Activated CD4-positive, alpha-beta memory T cell treated with anti-CD3 and anti-CD28 coated beads for 36 hours (primary cell): ENCODE measurements around the gene CABS1. TPM values are rescaled to one million over a fixed set of nuclear protein-coding genes. Genes with fewer than 3 reads are reported as not detected.

Experiments
- CTCF ChIA-PET: fragments of 350-600 bp; sonication (Branson Sonifier 250); formaldehyde crosslinking; loops from one replicate; lab custom pipeline; 2021; ENCODE audit warnings: antibody characterized with exemption, inconsistent platforms; lab: Charles Lee
- POLR2A ChIA-PET: fragments of 350-600 bp; sonication (Branson Sonifier 250); formaldehyde crosslinking; loops from one replicate; lab custom pipeline; 2021; ENCODE audit warnings: antibody characterized with exemption; lab: Charles Lee
- DNase-seq: peaks from one replicate; pipeline ENCODE4 v3.0.0-alpha.2; 2020
- H3K27ac Mint-ChIP-seq: one replicate; pipeline ENCODE4 v1.8.0; 2021; ENCODE audit warnings: mixed read lengths
- H3K27me3 Mint-ChIP-seq: one replicate; pipeline ENCODE4 v1.8.0; 2021; ENCODE audit warnings: mixed read lengths
- H3K36me3 Mint-ChIP-seq: one replicate; pipeline ENCODE4 v1.8.0; 2021; ENCODE audit warnings: mixed read lengths
- H3K4me1 Mint-ChIP-seq: one replicate; pipeline ENCODE4 v1.8.0; 2021; ENCODE audit warnings: low read depth, mixed read lengths
- H3K4me3 Mint-ChIP-seq: one replicate; pipeline ENCODE4 v1.8.0; 2021; ENCODE audit warnings: mild to moderate bottlenecking, mixed read lengths
- H3K9me3 Mint-ChIP-seq: one replicate; pipeline ENCODE4 v1.8.0; 2021; ENCODE audit warnings: mixed read lengths
- intact Hi-C: fragments of 100-400 bp; cut with micrococcal nuclease; formaldehyde crosslinking; loops from one replicate; pipeline ENCODE4 v1.15.1; 2023
- total RNA-seq, 2 experiments: library from RNA; stranded (reverse); gene quantifications; one replicate each; pipeline ENCODE4 v1.2.3, GENCODE V29; 2021

Gene CABS1
- total RNA-seq, result not detected

DNA sequence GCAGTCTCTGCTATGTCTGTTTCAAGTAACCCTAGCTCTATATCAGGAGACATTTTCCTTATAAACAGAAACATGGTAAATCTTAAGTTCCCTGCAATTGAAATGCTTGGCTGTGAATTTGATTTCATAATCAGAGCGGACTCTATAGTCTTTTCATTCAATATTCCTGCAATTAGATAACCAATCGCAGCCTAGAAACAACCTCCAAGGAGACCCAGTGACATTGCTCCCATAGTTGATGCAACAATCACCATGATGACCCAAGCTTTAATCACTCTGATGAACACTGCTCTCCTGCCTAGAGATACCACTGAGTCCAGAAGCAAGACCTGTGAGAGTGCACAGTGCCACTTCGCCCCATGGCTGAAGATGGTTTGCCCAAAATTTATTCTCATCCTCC lies at the start of gene CABS1:
Gene CABS1 (plus strand): TSS at position 301 of the 400 bp plus-strand sequence. CDS start 59 bp downstream, at position 360.
- no peaks in the 10 kb centered on the region for H3K27me3 Mint-ChIP-seq
- H3K9me3 Mint-ChIP-seq, result no peaks in the 10 kb centered on the region
- no peak within 1 kb of the TSS for H3K27ac Mint-ChIP-seq

DNA sequence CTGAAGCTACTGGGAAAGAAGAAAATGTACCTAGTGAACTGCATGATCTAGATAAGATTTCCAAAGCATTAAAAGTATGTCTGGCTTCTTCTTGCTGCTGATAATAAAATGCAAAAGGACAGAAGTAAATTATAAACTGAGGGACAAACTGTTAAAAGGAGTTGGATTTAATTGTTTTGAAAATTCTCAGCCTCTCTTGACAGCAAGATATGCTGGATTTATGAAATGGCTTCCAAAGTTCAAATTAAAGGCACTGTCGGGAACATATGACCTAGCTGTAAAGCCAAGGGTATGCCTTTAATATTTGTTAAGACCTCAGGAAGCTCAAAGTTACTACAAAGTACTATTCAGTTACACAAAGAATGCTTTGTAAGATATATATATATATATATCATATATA lies 46.1 kb upstream of the CABS1 start:
- POLR2A ChIA-PET, result no interaction called here
- CTCF ChIA-PET, result interaction anchor here (0.6 kb wide), 1 partner anchor 212 kb away, joined by 3 read pairs; no protein-coding TSS in a partner anchor

More for the DNA sequence above, at the start of gene CABS1:
- intact Hi-C loops, result no loop called here
- ChIA-PET CTCF (no interaction called here), POLR2A (no interaction called here)
- Mint-ChIP-seq H3K4me1 (no peaks in the 10 kb centered on the region), H3K4me3 (no peak within 1 kb of the TSS), H3K36me3 (no peaks in the 10 kb centered on the region)
- DNase-seq, result no peak

DNA sequence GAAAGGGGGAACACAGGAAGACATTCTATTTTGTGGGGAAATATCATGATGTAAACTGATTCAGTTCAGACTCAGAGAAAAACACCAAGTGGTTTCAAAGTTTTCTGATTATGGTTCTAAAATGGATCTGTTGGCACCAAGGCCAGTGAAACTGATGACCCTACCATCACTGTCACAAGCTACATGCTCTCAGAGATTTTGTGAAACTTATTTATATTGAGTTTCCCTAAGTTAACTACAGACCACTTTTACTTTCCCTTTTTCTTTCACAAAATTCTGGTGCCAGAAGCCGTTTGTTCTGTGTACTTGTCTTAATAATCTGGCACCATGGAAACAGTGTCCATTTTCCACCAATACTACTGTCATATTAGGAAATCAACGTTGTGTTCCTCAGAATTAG lies 43.4 kb upstream of the CABS1 start:
- Mint-ChIP-seq H3K36me3 (no peaks in the 10 kb centered on the region), H3K9me3 (peaks cover 3% of the 10 kb centered on the region), H3K4me1 (no peaks in the 10 kb centered on the region), H3K27ac (no peak overlapping the region), H3K4me3 (no peak overlapping the region), H3K27me3 (no peaks in the 10 kb centered on the region)
- ChIA-PET POLR2A (no interaction called here), CTCF (no interaction called here)
- no peak for DNase-seq
- intact Hi-C loops, result no loop called here

More for the DNA sequence above, 46.1 kb upstream of the CABS1 start:
- Mint-ChIP-seq H3K27me3 (no peaks in the 10 kb centered on the region), H3K27ac (no peak overlapping the region), H3K36me3 (no peaks in the 10 kb centered on the region), H3K4me1 (no peaks in the 10 kb centered on the region), H3K9me3 (peaks cover 3% of the 10 kb centered on the region), H3K4me3 (no peak overlapping the region)
- DNase-seq, result no peak
- intact Hi-C loops, result no loop called here

DNA sequence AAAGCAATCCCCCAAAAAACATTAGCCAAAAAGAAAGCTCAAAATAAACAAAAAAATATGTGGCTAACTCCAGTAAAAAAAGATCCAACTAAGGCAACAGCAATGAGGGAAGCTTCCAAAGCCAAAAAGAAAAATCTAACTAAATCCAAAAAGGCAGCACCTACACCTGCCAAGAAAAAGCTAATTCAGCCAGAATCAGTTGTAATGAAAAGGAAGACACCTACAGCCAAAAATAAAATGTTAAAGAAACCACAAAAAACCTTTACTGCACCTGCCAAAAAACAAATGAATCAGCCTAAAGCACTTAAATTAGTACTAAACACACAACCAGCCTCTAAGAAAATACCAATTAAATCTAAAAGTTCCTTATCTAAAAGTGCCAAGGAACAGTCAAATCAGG lies 37.2 kb upstream of the CABS1 start:
- peaks cover 2% of the 10 kb centered on the region for H3K9me3 Mint-ChIP-seq
- DNase-seq, result no peak
- ChIA-PET POLR2A (no interaction called here), CTCF (no interaction called here)
- H3K27ac Mint-ChIP-seq, result no peak overlapping the region
- H3K4me3 Mint-ChIP-seq, result no peak overlapping the region
- H3K36me3 Mint-ChIP-seq, result no peaks in the 10 kb centered on the region
- H3K4me1 Mint-ChIP-seq, result no peaks in the 10 kb centered on the region
- no peaks in the 10 kb centered on the region for H3K27me3 Mint-ChIP-seq
- intact Hi-C loops, result no loop called here

DNA sequence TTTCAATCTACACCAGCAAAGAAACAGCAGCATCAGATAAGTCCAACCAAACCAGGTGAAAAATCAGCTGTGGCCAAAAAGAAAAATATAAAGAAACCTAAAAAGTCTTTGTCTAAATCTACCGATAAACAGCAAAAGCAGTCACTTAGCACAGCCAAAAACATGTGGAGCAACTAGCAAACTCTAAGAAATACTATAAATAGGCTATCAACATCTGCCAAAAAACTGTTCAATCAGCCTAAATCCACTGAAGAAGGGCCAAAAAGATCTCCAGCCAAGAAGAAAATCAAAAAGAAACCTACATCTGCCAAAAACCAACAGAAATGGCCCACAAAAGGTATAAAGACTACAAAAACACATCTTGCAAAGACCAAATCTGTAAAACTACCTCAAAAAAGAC lies 36.7 kb upstream of the CABS1 start:
- Mint-ChIP-seq H3K27ac (no peak overlapping the region), H3K9me3 (peaks cover 2% of the 10 kb centered on the region), H3K4me3 (no peak overlapping the region), H3K27me3 (no peaks in the 10 kb centered on the region), H3K36me3 (no peaks in the 10 kb centered on the region), H3K4me1 (no peaks in the 10 kb centered on the region)
- ChIA-PET POLR2A (no interaction called here), CTCF (no interaction called here)
- intact Hi-C loops, result no loop called here
- DNase-seq, result no peak

DNA sequence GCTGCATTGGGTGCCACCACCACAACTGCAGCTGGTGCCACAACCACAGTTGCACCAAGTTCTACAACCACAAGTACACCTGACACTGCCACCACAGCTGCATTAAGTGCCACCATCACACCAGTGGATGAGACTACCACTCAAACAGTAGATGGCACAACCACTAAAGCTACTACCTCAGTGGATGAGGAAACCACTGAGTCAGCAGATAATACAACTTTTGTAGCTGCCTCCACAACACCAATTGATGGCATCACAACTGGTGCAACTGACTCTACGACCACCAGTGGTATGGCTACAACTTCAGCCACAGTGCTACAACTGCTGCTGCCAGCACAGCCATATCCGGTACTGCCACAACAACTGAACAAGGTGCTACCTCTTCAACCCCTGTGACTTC lies 35.1 kb upstream of the CABS1 start:
- Mint-ChIP-seq H3K36me3 (no peaks in the 10 kb centered on the region), H3K4me3 (no peak overlapping the region), H3K9me3 (peaks cover 2% of the 10 kb centered on the region), H3K4me1 (no peaks in the 10 kb centered on the region), H3K27me3 (no peaks in the 10 kb centered on the region), H3K27ac (no peak overlapping the region)
- intact Hi-C loops, result no loop called here
- no peak for DNase-seq
- POLR2A ChIA-PET, result no interaction called here
- CTCF ChIA-PET, result no interaction called here

DNA sequence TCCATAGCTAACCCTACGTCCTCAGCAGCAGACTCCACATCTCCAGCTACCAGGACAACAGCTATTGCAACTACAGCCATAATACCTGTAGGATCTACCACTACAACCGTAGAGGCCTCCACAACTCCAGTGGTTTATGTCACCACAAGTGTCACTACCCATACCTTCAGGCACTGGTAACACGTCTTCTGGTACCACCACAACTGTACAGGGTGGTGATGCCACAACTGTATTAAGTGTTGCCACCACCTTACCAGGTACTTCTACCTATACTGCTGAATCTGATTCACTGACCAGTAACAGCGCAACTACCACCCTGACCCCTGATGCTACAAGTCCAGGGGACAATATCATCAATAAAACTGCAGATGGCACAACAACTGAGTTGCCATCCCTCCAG lies 34.6 kb upstream of the CABS1 start:
- Mint-ChIP-seq H3K27ac (no peak overlapping the region), H3K36me3 (no peaks in the 10 kb centered on the region), H3K27me3 (no peaks in the 10 kb centered on the region), H3K4me1 (no peaks in the 10 kb centered on the region), H3K9me3 (peaks cover 2% of the 10 kb centered on the region), H3K4me3 (no peak overlapping the region)
- intact Hi-C loops, result no loop called here
- no peak for DNase-seq
- ChIA-PET CTCF (no interaction called here), POLR2A (no interaction called here)

DNA sequence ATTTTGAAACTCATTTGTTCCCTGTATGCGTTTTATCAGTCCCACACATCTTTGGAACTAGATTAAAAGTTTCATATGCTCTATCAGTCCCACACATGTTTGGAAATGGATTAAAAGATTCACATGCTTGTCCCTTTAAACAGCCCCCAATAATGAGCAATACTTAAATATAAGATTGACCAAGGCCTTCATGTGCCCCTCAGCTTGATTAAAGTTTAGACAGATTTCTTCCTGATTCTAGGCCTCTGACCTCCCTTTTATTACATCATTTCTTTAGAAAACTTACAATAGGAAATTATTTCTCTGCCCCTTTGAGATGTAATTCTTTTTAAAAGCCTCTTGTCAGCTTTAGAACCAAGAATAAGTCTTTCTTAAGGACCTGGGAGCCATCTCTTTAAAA lies 31.7 kb upstream of the CABS1 start:
- intact Hi-C loops, result no loop called here
- CTCF ChIA-PET, result no interaction called here
- DNase-seq, result no peak
- Mint-ChIP-seq H3K4me3 (no peak overlapping the region), H3K27me3 (no peaks in the 10 kb centered on the region), H3K4me1 (no peaks in the 10 kb centered on the region), H3K36me3 (no peaks in the 10 kb centered on the region), H3K27ac (no peak overlapping the region), H3K9me3 (peaks cover 8% of the 10 kb centered on the region)
- POLR2A ChIA-PET, result no interaction called here

DNA sequence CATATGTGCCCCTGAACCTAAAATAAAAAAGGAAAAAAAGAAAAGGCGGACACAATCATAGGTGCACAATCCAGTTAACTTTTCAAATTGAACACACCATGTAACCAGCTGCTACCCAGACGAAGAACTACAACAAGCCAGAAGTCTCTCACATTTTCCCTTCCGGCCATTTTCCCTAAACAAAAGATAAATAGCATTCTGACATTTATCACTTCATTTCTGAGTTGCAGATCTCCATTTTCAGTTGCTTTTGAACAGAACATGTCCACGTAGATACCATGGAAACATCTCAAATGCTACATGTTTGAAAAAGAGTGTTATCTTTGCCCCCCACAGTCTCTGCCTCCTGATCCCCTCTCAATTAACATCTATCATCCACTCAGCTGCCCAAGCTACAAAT lies 29.2 kb upstream of the CABS1 start:
- Mint-ChIP-seq H3K27ac (no peak overlapping the region), H3K36me3 (no peaks in the 10 kb centered on the region), H3K4me3 (no peak overlapping the region), H3K27me3 (no peaks in the 10 kb centered on the region), H3K4me1 (no peaks in the 10 kb centered on the region), H3K9me3 (peaks cover 8% of the 10 kb centered on the region)
- intact Hi-C loops, result no loop called here
- ChIA-PET CTCF (no interaction called here), POLR2A (no interaction called here)
- DNase-seq, result no peak

DNA sequence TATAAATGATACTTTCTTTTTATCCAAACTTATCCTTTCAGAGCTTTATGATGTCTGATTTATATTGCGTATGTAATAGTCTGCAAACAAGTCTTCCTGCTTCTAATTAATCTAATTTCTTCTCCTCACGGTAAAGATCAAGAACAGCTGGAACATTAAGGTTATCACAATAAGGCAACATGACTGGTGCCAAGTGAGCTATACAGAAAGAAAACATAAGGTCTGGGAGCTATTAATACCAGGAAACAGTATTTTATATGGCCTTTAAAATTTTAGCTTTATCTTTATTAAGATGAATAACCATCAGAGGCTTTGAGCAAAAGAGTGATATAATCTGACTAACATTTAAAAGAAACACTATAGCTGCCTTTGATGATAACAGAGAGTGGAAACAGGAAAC lies 28.7 kb upstream of the CABS1 start:
- ChIA-PET CTCF (no interaction called here), POLR2A (no interaction called here)
- intact Hi-C loops, result no loop called here
- peaks cover 8% of the 10 kb centered on the region for H3K9me3 Mint-ChIP-seq
- no peak for DNase-seq
- H3K4me1 Mint-ChIP-seq, result no peaks in the 10 kb centered on the region
- no peaks in the 10 kb centered on the region for H3K27me3 Mint-ChIP-seq
- H3K27ac Mint-ChIP-seq, result no peak overlapping the region
- no peaks in the 10 kb centered on the region for H3K36me3 Mint-ChIP-seq
- no peak overlapping the region for H3K4me3 Mint-ChIP-seq

DNA sequence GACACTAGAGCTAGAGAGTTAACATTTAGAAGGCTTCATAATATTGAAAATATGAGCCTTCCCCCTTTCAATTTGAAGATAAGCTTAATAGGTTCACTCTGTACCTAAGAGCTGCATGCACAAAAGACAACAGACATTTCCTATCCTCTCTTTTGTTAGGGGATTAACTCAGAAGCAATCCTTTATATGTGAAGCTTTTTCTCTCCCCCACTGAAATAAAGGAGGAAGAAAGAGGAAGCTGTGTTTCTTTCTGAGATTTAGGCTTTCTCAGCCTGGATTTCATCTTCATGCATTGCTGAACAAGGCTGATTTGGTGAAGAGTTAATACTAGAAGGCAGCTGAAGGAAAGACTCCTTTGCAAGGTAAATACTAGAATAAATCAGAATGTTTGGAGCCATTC lies 21.0 kb upstream of the CABS1 start:
- intact Hi-C loops, result no loop called here
- no peaks in the 10 kb centered on the region for H3K27me3 Mint-ChIP-seq
- ChIA-PET CTCF (no interaction called here), POLR2A (no interaction called here)
- H3K9me3 Mint-ChIP-seq, result no peaks in the 10 kb centered on the region
- H3K27ac Mint-ChIP-seq, result no peak overlapping the region
- no peaks in the 10 kb centered on the region for H3K36me3 Mint-ChIP-seq
- no peaks in the 10 kb centered on the region for H3K4me1 Mint-ChIP-seq
- no peak for DNase-seq
- H3K4me3 Mint-ChIP-seq, result no peak overlapping the region

DNA sequence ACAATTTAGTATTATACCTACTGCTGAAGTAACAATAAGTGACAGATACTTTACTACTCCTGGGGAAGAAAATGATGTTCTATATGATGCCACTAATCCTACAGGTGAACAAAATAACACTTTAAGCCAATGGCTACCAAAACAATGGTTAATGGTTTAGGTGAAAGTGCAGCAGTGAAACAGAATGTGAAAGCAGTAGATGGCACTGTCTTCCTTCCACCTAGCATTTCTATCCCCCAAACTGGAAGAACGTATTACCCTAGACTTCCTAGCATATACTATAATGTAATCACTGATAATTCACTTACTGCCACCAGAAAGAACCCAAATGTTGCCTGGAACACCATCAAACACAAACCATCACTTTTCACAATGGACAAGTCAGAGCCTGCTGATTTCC lies 18.9 kb upstream of the CABS1 start:
- ChIA-PET CTCF (no interaction called here), POLR2A (no interaction called here)
- Mint-ChIP-seq H3K36me3 (no peaks in the 10 kb centered on the region), H3K9me3 (no peaks in the 10 kb centered on the region), H3K27me3 (no peaks in the 10 kb centered on the region), H3K4me3 (no peak overlapping the region), H3K27ac (no peak overlapping the region), H3K4me1 (no peaks in the 10 kb centered on the region)
- no peak for DNase-seq
- intact Hi-C loops, result no loop called here

DNA sequence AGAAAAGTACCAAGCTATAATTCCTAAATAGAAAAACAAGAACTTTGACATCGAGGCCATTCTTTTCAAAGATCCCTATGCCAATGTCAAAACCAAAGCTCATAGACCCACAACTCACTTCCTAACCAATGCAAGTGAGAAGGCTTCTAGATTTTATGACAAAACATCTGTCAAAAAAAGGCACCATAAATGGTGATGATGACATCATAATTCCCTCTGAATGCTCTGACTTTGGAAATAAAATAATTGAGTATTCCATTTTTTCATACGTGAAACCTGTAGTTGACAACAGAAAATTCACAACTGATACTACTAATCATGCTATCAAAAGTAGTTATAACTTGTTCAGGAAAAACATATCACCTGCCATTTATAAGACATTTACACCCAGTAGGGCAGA lies 8.7 kb upstream of the CABS1 start:
- Mint-ChIP-seq H3K4me3 (no peak overlapping the region), H3K27me3 (no peaks in the 10 kb centered on the region), H3K27ac (no peak overlapping the region), H3K4me1 (no peaks in the 10 kb centered on the region), H3K36me3 (no peaks in the 10 kb centered on the region), H3K9me3 (no peaks in the 10 kb centered on the region)
- intact Hi-C loops, result no loop called here
- CTCF ChIA-PET, result no interaction called here
- no peak for DNase-seq
- POLR2A ChIA-PET, result no interaction called here

DNA sequence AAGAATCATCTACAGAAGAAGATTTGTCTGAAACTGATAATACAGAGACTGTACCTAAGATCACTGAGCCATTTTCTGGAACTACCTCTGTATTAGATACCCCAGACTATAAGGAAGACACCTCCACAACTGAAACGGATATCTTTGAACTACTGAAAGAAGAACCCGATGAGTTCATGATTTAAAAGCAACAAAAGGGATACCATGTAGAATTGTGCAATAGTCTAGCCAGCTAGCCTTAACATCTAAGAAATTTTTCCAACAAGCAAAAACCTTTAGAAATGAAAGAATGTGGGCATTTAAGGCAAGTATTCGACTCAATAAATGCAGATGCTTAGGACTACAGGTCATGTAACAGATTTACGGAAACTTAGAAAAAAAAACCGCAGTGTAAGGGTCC lies 1.3 kb downstream of the CABS1 start:
- Mint-ChIP-seq H3K27ac (no peak overlapping the region), H3K4me3 (no peak overlapping the region), H3K4me1 (no peaks in the 10 kb centered on the region), H3K9me3 (no peaks in the 10 kb centered on the region), H3K27me3 (no peaks in the 10 kb centered on the region), H3K36me3 (no peaks in the 10 kb centered on the region)
- ChIA-PET CTCF (no interaction called here), POLR2A (no interaction called here)
- no peak for DNase-seq
- intact Hi-C loops, result no loop called here
